KMS-11 (cell line): Measurements from ENCODE around the gene CDH4.

Source experiments
- H2AFZ ChIP-seq: fragments of 200-600 bp; sonication (generic); 2 replicates; pipeline ENCODE4 v1.6.1; 2016; ENCODE audit warnings: antibody characterized with exemption, mixed run types, low read depth
- H3K27ac ChIP-seq: fragments of 200-600 bp; sonication (generic); 2 replicates; pipeline ENCODE4 v1.6.1; 2016; ENCODE audit warnings: mild to moderate bottlenecking, mixed run types
- H3K27me3 ChIP-seq: fragments of 200-600 bp; sonication (generic); 2 replicates; pipeline ENCODE4 v1.6.1; 2017; ENCODE audit warnings: mild to moderate bottlenecking, low read depth, mixed run types, moderate library complexity; ENCODE audit not compliant: insufficient read depth
- H3K36me3 ChIP-seq: fragments of 200-600 bp; sonication (generic); 2 replicates; pipeline ENCODE4 v1.6.1; 2017; ENCODE audit warnings: mild to moderate bottlenecking, mixed run types; ENCODE audit not compliant: insufficient read depth
- H3K4me1 ChIP-seq: fragments of 200-600 bp; sonication (generic); 2 replicates; pipeline ENCODE4 v1.6.1; 2016; ENCODE audit warnings: mild to moderate bottlenecking, low read depth, mixed run types; ENCODE audit not compliant: poor library complexity, severe bottlenecking
- H3K4me2 ChIP-seq: fragments of 200-600 bp; sonication (generic); 2 replicates; pipeline ENCODE4 v1.7.0; 2016; ENCODE audit warnings: mild to moderate bottlenecking, mixed run types
- H3K4me3 ChIP-seq: fragments of 200-600 bp; sonication (generic); IDR thresholded peaks from 2 replicates; pipeline ENCODE4 v1.6.1; 2017; ENCODE audit warnings: low read depth, low read length, mixed read lengths; ENCODE audit not compliant: insufficient read depth
- H3K79me2 ChIP-seq: fragments of 200-600 bp; sonication (generic); 2 replicates; pipeline ENCODE4 v1.6.1; 2016; ENCODE audit warnings: low read depth, mixed run types; ENCODE audit not compliant: insufficient read depth
- H3K9ac ChIP-seq: fragments of 200-600 bp; sonication (generic); 2 replicates; pipeline ENCODE4 v1.6.1; 2016; ENCODE audit warnings: mild to moderate bottlenecking, mixed run types
- H4K20me1 ChIP-seq: fragments of 200-600 bp; sonication (generic); 2 replicates; pipeline ENCODE4 v1.6.1; 2016; ENCODE audit warnings: mild to moderate bottlenecking, mixed run types; ENCODE audit not compliant: insufficient read depth
- TF ChIP-seq, protein P1 (sequence below): fragments of 200-600 bp; sonication (generic); conservative IDR thresholded peaks from 2 replicates; pipeline ENCODE4 v1.6.1; 2017; ENCODE audit warnings: low read depth, mild to moderate bottlenecking, antibody characterized with exemption, low read length, moderate library complexity, mixed read lengths

Gene CDH4

DNA sequence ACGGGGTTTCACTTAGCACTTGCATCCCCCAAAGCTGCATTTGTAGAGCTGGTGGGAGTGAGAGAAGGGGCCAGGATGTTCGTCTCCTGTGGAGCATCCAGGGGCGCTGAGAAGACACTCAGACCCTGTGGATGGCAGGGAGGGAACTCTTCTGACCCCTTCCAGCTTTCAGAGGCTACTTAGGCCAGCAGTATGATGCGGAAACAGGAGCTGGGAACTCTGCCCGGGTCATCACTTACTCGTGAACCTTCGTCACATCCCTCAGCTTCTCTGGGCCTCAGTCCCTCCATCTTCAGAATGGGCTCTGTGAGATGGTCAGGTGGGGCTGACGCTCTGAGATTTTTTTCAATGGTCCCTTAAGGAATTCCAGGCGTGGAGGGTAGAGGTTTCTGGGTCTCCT, 585.1 kb downstream of the CDH4 start:
- Histone ChIP-seq H3K79me2 (no peaks in the 10 kb centered on the region), H2AFZ (no peak overlapping the region), H3K9ac (no peak overlapping the region), H3K27ac (no peak overlapping the region), H4K20me1 (no peaks in the 10 kb centered on the region), H3K27me3 (peaks cover 38% of the 10 kb centered on the region), H3K4me2 (no peak overlapping the region), H3K4me3 (no peak overlapping the region), H3K36me3 (no peaks in the 10 kb centered on the region), H3K4me1 (no peaks in the 10 kb centered on the region)
- TF ChIP-seq, protein P1, sequence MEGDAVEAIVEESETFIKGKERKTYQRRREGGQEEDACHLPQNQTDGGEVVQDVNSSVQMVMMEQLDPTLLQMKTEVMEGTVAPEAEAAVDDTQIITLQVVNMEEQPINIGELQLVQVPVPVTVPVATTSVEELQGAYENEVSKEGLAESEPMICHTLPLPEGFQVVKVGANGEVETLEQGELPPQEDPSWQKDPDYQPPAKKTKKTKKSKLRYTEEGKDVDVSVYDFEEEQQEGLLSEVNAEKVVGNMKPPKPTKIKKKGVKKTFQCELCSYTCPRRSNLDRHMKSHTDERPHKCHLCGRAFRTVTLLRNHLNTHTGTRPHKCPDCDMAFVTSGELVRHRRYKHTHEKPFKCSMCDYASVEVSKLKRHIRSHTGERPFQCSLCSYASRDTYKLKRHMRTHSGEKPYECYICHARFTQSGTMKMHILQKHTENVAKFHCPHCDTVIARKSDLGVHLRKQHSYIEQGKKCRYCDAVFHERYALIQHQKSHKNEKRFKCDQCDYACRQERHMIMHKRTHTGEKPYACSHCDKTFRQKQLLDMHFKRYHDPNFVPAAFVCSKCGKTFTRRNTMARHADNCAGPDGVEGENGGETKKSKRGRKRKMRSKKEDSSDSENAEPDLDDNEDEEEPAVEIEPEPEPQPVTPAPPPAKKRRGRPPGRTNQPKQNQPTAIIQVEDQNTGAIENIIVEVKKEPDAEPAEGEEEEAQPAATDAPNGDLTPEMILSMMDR = no peak

DNA sequence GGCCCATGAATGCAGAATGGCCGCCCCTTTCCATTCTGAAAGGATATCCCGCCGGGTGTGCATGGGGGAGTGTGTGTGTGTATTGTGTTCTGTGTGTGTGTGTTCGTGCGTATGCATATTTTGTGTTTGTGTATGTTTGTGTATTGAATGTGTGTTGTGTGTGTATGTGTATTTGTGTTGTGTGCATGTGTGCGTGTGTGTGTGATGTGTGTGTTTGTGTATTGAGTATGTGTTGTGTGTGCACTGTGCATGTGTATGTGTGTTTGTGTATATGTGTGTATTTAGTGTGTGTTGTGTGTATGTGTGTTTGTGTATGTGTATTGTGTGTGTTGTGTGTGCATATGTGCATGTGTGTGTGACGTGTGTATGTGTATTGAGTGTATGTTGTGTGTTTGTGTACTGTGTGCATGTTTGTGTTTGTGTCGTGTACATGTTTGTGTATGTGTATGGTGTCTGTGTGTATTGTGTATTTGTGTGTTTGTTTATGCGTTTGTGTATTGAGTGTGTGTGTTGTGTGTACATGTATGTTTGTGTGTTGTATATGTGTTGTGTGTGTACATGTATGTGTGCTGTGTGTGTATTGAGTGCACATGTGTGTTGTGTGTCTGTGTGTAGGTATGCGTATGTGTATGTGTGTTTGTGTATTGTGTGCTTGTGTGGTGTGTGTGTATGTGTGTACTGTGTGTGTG, 587.3 kb downstream of the CDH4 start:
- TF ChIP-seq, protein P1 = no peak
- no peak overlapping the region for H3K4me2 ChIP-seq
- no peaks in the 10 kb centered on the region for H3K79me2 ChIP-seq
- H4K20me1 ChIP-seq = no peaks in the 10 kb centered on the region
- H3K27ac ChIP-seq = no peak overlapping the region
- no peaks in the 10 kb centered on the region for H3K36me3 ChIP-seq
- H2AFZ ChIP-seq = no peak overlapping the region
- H3K27me3 ChIP-seq = peaks cover 41% of the 10 kb centered on the region
- no peak overlapping the region for H3K4me3 ChIP-seq
- H3K9ac ChIP-seq = no peak overlapping the region
- H3K4me1 ChIP-seq = no peaks in the 10 kb centered on the region

DNA sequence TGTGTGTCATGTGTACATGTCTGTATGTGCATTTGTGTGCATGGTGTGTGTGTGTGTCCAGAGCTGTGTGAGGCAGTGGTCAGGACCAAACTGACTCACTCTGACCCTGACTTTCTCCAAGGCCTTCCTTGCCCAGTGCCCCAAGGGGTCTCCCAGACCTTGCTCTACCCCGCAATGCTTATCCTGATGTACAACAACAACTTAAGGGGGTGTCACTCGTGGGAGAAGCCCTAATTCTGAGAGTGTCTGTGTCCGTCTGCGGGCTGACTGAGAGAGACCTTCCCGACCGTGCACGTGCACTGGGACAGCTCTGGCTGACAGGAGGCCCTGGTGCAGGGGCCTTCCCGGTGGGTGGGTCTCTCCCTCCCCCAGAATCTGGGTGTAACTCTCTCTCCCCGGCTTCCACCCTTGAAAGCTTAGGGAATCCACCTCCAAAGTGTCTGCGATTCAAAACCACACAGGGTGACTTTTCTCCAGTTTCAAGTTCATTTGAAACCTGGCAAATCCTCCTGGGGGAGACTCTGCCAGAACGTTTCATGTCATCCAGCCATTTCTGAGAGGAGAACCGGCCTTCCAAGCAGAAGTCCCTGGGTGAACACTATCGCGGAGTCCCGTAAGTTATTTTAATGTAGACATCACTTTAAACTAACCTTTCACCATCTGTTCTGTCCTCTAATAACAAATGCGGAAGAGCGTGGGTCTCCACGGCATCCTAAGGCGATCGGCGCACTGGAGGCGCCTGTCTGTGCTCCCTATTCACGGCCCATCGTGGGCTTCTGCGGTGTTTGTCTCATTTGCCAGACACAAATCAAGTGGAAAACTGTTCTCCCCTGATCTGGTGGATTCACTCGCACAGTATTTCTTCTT, 588.1 kb downstream of the CDH4 start:
- no peak overlapping the region for H3K4me2 ChIP-seq
- H3K27ac ChIP-seq = no peak overlapping the region
- H2AFZ ChIP-seq = no peak overlapping the region
- TF ChIP-seq, protein P1 = no peak
- H3K27me3 ChIP-seq = peaks cover 38% of the 10 kb centered on the region
- no peaks in the 10 kb centered on the region for H3K36me3 ChIP-seq
- no peaks in the 10 kb centered on the region for H3K79me2 ChIP-seq
- H3K4me3 ChIP-seq = no peak overlapping the region
- no peaks in the 10 kb centered on the region for H3K4me1 ChIP-seq
- H4K20me1 ChIP-seq = no peaks in the 10 kb centered on the region
- H3K9ac ChIP-seq = no peak overlapping the region

DNA sequence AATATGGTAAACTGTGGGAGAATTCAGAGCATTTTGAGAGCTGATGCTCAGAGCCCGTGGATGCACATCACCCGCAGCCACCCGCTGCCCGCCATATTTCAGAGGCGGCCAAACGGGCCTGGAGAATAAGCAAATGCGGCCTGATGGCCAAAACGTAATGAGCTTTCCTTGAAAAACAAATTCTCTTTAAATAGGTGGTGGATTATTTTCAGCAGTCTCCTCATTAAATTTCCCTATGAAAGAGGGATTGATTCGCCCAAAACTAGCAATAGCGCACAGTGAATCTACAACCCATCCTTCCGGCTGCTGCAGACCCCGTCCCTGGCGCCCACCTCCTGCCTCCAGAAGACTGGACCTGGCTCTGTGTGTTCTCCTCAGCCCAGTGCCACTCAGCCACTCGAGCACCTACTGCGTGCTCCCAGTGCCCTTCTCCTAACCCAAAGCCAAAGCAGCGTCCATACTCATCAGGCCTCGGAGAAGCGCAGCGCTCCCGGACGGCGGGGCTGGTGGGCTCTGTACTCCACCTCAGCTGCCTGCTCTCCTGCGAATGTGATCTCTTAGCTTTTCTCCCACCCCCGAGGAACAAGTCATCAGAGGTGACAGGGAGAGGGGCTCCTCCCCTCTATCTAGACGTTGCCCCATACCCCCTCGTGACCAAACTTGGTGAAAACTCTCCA, 588.9 kb downstream of the CDH4 start:
- Histone ChIP-seq H4K20me1 (no peaks in the 10 kb centered on the region), H3K27me3 (peaks cover 39% of the 10 kb centered on the region)
- TF ChIP-seq, protein P1 = no peak

More for the DNA sequence above, 588.9 kb downstream of the CDH4 start:
- Histone ChIP-seq H3K79me2 (no peaks in the 10 kb centered on the region), H3K4me2 (no peak overlapping the region), H3K4me1 (no peaks in the 10 kb centered on the region), H2AFZ (no peak overlapping the region), H3K9ac (no peak overlapping the region), H3K4me3 (no peak overlapping the region), H3K36me3 (no peaks in the 10 kb centered on the region), H3K27ac (no peak overlapping the region)
